Duodenal mucosa (tissue), 2 donors: ENCODE results near the gene TDRD10.

Source experiments
- H3K27ac ChIP-seq: one replicate; pipeline ENCODE4 v1.7.0; 2013; ENCODE audit warnings: low read depth, low read length
- H3K27me3 ChIP-seq, 2 donors: one replicate each; pipeline ENCODE4 v1.7.0; 2013; ENCODE audit warnings: low read length in 2 of 2, control low read depth in 1 of 2; ENCODE audit not compliant: insufficient read depth in 2 of 2, control insufficient read depth in 1 of 2
- H3K36me3 ChIP-seq, 2 donors: one replicate each; pipeline ENCODE4 v1.7.0; 2013; ENCODE audit warnings: low read length in 2 of 2, control low read depth in 1 of 2; ENCODE audit not compliant: insufficient read depth in 2 of 2, control insufficient read depth in 1 of 2
- H3K4me1 ChIP-seq, 2 donors: one replicate each; pipeline ENCODE4 v1.7.0; 2013; ENCODE audit warnings: low read length in 2 of 2, control low read depth in 1 of 2; ENCODE audit not compliant: insufficient read depth in 2 of 2, control insufficient read depth in 1 of 2
- H3K4me3 ChIP-seq, 2 donors: one replicate each; pipeline ENCODE4 v1.7.0; 2013; ENCODE audit warnings: low read length in 2 of 2, low read depth in 1 of 2
- H3K9ac ChIP-seq, 2 donors: one replicate each; pipeline ENCODE4 v1.7.0; 2013; ENCODE audit warnings: low read length in 2 of 2, low read depth in 1 of 2
- H3K9me3 ChIP-seq, 2 donors: one replicate each; pipeline ENCODE4 v1.7.0; 2013; ENCODE audit warnings: low read length in 2 of 2, control low read depth in 1 of 2; ENCODE audit not compliant: control insufficient read depth in 1 of 2

Gene TDRD10

DNA sequence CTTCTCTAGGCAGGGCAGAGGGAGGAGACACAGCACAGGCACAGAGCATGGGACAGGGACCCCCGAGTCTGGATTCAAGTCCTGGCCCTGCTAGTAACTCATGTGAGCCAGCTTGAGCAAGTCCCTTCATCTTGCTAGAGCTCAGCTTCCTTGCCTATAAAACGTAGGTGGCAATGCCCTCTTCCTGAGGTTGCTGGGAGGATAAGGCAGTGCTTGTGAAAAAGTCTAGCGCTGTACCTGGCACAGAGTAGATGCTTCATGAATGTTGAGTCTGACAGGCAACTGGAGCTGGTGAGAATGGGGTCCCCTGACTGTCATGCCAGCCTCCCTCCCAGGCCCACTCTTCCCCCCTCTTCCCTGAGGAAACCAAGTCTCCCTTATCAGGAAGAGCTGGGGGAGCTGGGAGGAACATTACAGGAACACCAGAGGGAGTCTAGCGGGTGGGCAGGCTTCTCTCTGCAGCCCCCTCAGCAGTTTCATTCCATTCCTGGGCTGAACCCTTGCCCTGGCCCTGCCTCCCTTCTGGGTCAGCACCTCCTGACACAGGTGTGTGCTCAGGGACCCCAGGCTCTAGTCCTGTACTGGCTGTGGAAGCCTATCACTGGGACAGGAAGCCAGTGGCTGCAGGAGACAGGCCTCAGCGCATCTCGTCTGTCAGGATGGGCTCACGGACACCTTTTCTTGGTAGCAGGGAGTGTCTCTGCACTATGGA, 75.5 kb downstream of the TDRD10 start:
- H3K9ac ChIP-seq, result no peak overlapping the region
- H3K4me3 ChIP-seq, result no peak overlapping the region
- H3K27me3 ChIP-seq, result no peaks in the 10 kb centered on the region
- no peaks in the 10 kb centered on the region for H3K4me1 ChIP-seq
- H3K9me3 ChIP-seq, result no peaks in the 10 kb centered on the region
- no peak overlapping the region for H3K27ac ChIP-seq
- H3K36me3 ChIP-seq, result peaks cover 17 to 40% of the 10 kb centered on the region in 2 donors

DNA sequence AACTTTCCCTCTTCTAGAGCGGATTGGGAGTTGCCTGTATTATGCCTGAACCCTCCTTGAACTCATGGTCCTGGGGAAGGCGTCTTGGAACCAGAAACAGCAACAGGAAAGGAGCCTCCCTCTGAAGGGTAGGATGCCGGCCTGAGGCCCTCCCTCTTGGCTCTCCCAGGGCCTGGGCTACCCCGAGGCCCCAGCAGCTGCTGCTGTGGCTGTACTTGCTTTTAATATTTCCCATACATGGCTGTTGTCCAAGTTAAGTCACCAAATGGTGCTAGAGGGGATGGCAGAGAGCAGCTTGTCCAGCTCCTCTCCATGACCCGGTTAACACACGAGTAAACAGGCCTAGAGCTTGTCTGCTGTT, 76.0 kb downstream of the TDRD10 start:
- Histone ChIP-seq H3K4me1 (no peaks in the 10 kb centered on the region), H3K36me3 (peaks cover 22 to 46% of the 10 kb centered on the region in 2 donors), H3K9me3 (no peaks in the 10 kb centered on the region), H3K4me3 (no peak overlapping the region), H3K27ac (no peak overlapping the region), H3K27me3 (no peaks in the 10 kb centered on the region), H3K9ac (no peak overlapping the region)

DNA sequence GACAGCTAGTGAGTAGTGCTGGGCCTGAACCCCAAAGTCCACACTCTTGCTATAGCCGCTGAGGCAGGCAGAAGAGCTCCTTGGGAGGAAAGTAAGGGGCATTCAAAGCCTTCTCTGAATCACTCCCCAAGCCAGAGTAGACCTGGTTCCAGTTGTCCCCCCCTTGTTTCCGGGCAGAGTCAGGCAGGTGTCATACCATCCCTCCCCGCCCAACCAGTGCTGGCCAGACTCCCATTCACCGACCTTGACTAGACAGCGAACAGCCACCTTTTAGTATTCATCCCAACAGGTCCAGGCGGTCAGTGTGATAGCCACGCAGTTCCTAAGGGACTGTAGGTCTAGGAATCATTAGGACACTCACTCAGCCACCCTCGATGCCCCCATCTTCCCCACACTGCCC, 77.4 kb downstream of the TDRD10 start:
- Histone ChIP-seq H3K4me1 (no peaks in the 10 kb centered on the region), H3K27me3 (no peaks in the 10 kb centered on the region), H3K36me3 (peaks cover 35 to 59% of the 10 kb centered on the region in 2 donors), H3K9me3 (no peaks in the 10 kb centered on the region), H3K27ac (no peak overlapping the region), H3K9ac (no peak overlapping the region), H3K4me3 (no peak overlapping the region)

DNA sequence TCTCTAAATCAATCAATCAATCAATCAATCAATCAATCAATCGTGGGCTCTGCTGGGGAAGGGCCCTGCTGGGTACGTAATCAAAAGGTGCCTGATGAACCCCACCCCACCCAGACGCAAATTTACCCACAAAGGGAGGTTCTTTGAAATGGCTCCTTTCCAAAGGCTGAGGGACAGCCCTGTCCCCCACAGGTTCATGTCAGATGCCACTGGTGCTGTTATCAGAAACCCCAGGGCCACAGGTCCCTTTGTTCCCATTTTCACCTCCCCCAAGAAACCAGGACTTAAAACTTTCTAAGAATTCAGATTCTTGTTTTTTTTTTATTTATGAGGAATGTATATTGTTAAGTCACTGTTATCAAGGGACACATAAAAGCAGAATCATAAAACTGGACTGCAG, 79.7 kb downstream of the TDRD10 start:
- Histone ChIP-seq H3K27me3 (no peaks in the 10 kb centered on the region), H3K9ac (no peak overlapping the region), H3K4me3 (no peak overlapping the region), H3K4me1 (no peaks in the 10 kb centered on the region), H3K9me3 (no peaks in the 10 kb centered on the region), H3K36me3 (peaks cover 59 to 83% of the 10 kb centered on the region in 2 donors), H3K27ac (no peak overlapping the region)

DNA sequence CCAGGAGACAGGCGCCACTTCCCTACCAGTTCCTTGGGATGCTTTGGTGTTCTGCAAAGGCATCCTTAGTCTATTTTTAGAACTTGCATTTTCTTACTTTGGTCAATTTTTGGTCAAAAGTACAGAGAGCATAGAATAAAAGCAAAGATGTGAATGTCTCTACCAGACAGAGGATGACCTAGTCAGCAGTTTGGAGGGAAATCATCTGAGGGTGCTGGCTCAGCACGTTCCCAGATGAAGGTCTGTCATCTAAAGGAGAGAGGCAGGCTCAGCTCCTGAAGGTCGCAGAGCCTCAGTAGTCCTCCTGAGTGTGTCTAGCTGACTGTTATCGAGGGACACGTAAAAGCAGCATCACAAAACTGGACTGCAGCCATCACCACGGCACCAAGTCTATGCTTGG, 80.9 kb downstream of the TDRD10 start:
- H3K9ac ChIP-seq, result no peak overlapping the region
- peaks cover 67 to 94% of the 10 kb centered on the region in 2 donors for H3K36me3 ChIP-seq
- H3K9me3 ChIP-seq, result no peaks in the 10 kb centered on the region
- H3K27ac ChIP-seq, result no peak overlapping the region
- no peaks in the 10 kb centered on the region for H3K27me3 ChIP-seq
- H3K4me3 ChIP-seq, result no peak overlapping the region
- H3K4me1 ChIP-seq, result no peaks in the 10 kb centered on the region

DNA sequence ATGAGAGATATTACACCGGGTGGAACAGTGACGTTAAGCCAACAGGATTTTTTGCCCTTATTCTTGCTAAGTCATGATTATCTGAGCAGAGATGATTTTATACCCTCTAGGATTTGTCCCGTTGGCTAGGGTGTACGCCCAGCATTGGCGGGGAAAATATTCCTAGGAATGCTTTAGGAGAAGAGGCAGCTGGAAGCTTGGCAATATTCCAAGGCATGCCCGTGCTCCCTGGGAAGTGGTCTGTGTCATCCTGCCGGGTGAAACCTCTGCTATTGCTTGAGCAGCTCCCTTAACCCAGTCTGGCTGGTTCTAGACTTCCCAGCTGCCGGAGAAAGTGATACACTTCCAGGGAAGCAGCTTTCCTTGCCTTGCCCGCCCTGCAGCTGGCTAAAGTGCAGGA, 81.8 kb downstream of the TDRD10 start:
- Histone ChIP-seq H3K9ac (no peak overlapping the region), H3K4me1 (no peaks in the 10 kb centered on the region)

DNA sequence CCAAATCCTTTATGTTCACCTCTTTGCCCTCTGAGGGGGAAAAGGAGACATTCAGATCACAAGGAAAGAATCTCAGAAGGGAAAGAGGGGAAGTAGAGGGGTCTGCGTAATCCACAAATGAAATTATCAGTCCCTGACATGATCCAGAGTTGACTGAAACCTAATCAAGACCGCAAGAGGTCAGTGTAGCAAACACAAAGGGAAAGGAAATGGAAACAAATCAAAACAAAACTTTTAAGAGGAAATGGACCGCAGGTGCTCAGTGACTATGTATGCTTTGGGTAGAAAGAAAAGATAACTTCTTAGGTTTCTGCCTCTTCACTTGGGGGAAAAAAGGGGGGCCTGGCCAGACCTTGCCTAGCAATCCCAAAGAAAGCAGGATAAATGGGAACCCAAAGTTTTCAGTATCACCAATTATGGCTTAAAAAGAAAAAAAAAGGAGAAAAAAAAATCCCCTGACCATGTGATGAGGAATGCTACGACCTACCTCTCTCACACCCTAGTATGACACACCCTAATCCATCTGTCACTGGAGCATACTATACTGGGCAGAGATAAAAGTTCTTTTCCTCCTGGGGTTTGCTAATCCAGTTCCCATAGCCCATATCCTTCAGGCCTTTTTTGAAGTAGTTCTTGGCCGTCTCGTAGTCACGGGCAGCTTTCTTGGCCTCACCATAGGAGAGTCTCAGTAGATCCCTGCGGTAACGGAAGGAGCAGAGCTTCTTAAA, 82.4 kb downstream of the TDRD10 start:
- no peak overlapping the region for H3K9ac ChIP-seq
- H3K4me3 ChIP-seq, result no peak overlapping the region
- no peak overlapping the region for H3K27ac ChIP-seq
- H3K36me3 ChIP-seq, result peaks cover 78 to 97% of the 10 kb centered on the region in 2 donors
- no peaks in the 10 kb centered on the region for H3K4me1 ChIP-seq
- H3K9me3 ChIP-seq, result no peaks in the 10 kb centered on the region
- no peaks in the 10 kb centered on the region for H3K27me3 ChIP-seq

More for the DNA sequence above, 81.8 kb downstream of the TDRD10 start:
- Histone ChIP-seq H3K27ac (no peak overlapping the region), H3K9me3 (no peaks in the 10 kb centered on the region), H3K27me3 (no peaks in the 10 kb centered on the region), H3K36me3 (peaks cover 72 to 97% of the 10 kb centered on the region in 2 donors), H3K4me3 (no peak overlapping the region)

DNA sequence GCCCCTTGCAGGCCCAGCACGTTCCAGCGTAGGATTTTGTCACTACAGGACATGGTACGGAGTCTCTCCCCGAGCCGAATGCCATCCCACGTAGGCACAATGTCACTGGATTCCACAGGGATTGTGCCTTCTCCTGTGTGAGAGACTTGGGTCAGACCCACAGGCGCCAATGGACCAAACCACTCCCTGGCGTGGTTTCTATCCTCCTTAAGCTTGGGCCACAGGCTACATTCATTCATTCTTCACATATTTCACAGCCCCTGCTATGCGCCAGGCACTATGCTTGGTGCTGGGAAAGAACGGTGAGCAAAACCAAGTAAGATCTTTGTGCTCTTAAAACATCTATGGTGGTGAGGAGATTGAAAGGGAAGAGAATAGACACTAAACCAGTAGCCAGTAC, 84.2 kb downstream of the TDRD10 start:
- Histone ChIP-seq H3K4me1 (no peaks in the 10 kb centered on the region), H3K9ac (no peak overlapping the region), H3K4me3 (no peak overlapping the region), H3K27ac (no peak overlapping the region), H3K36me3 (peaks cover 82 to 98% of the 10 kb centered on the region in 2 donors), H3K9me3 (no peaks in the 10 kb centered on the region), H3K27me3 (no peaks in the 10 kb centered on the region)

DNA sequence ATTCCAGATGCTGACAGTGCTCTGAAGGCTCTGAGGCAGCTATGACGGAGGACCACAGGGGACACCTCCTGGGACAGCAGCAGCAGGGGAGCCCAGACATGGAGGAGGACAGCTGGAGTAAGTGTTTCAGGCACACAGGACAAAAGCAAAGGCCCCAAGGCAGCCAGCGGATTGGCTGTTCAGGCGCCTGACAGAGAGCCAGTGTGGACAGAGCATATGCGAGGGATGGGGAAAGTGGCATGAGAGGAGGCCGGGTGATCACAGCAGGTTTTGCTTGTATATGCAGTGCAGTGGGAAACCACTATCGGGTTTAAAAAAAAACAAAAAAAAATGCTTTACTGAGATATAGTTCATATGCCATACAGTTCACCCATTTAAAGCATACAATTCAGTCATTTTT, 84.6 kb downstream of the TDRD10 start:
- Histone ChIP-seq H3K4me1 (no peaks in the 10 kb centered on the region), H3K9ac (no peak overlapping the region), H3K27me3 (no peaks in the 10 kb centered on the region), H3K27ac (no peak overlapping the region), H3K36me3 (peaks cover 87 to 100% of the 10 kb centered on the region in 2 donors), H3K4me3 (no peak overlapping the region), H3K9me3 (no peaks in the 10 kb centered on the region)

DNA sequence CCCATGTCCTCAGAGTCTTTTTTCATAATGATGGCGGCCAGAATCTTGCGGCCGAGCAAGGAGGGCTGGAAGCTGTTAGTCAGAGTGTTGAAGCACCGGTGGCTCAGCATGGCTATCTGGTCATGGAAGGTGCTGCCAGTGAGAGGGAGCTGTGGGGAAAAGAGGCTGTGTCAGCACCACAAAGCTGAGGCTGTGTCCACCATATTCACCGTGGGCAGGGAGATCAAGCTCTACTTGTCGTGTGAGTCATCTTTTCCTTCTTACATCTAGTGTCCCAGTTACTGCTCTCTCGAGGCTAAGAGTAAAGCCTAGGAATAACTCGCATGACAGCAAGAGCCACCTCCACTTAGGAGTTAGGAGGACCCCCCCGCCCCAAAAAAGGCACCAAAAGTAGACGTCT, 87.8 kb downstream of the TDRD10 start:
- Histone ChIP-seq H3K9ac (no peak overlapping the region), H3K4me3 (no peak overlapping the region), H3K9me3 (no peaks in the 10 kb centered on the region), H3K27me3 (no peaks in the 10 kb centered on the region), H3K36me3 (peaks cover 82 to 97% of the 10 kb centered on the region in 2 donors), H3K27ac (no peak overlapping the region), H3K4me1 (no peaks in the 10 kb centered on the region)
